CD14-positive monocyte (primary cell): ENCODE measurements around the gene TOGARAM1. TPM values are rescaled to one million over a fixed set of nuclear protein-coding genes. Genes with fewer than 3 reads are reported as not detected.
"Not testable (repeated sequence)": the region's sequence is repeated elsewhere in the genome, so short reads cannot be mapped to it uniquely, and the experiment has no call there.

ENCODE experiments used
- DNase-seq, 3 donors: peaks; one replicate each; pipeline ENCODE4 v3.0.0-alpha.2; 2011 to 2022
- H2AFZ ChIP-seq: 2 replicates; pipeline ENCODE4 v1.6.0; 2012; ENCODE audit warnings: mild to moderate bottlenecking, low read depth, low read length, inconsistent platforms; ENCODE audit not compliant: insufficient read depth, poor library complexity, severe bottlenecking
- H3K27ac ChIP-seq, 2 donors: 1 replicate in 1 of 2; 2 replicates in 1 of 2; pipeline ENCODE4 v1.5.1; 2012 to 2013; ENCODE audit warnings: low read length in 2 of 2, control low read depth in 1 of 2, inconsistent platforms in 1 of 2, low read depth in 1 of 2, mild to moderate bottlenecking in 1 of 2
- H3K27me3 ChIP-seq, 2 donors: one replicate each; pipeline versions ENCODE4 v1.6.0 to v1.6.1; 2011 to 2013; ENCODE audit warnings: low read length in 2 of 2; ENCODE audit not compliant: control insufficient read depth in 2 of 2, insufficient read depth in 2 of 2
- H3K36me3 ChIP-seq, 2 donors: replicated peaks in 1 of 2; 1 replicate in 1 of 2; 2 replicates in 1 of 2; pipeline versions ENCODE4 v1.5.1 to v1.6.1; 2012 to 2013; ENCODE audit warnings: low read length in 2 of 2, control low read depth in 1 of 2, inconsistent platforms in 1 of 2, mild to moderate bottlenecking in 1 of 2; ENCODE audit not compliant: insufficient read depth in 2 of 2, control insufficient read depth in 1 of 2
- H3K4me1 ChIP-seq, 2 donors: 1 replicate in 1 of 2; 2 replicates in 1 of 2; pipeline versions ENCODE4 v1.5.1 to v1.6.1; 2012 to 2013; ENCODE audit warnings: low read length in 2 of 2, control low read depth in 1 of 2, inconsistent platforms in 1 of 2, mild to moderate bottlenecking in 1 of 2, moderate library complexity in 1 of 2; ENCODE audit not compliant: insufficient read depth in 2 of 2, control insufficient read depth in 1 of 2
- H3K4me2 ChIP-seq: replicated peaks from 2 replicates; pipeline ENCODE3; 2012; ENCODE audit warnings: low read length, moderate library complexity, mild to moderate bottlenecking; ENCODE audit not compliant: poor library complexity, severe bottlenecking; ENCODE audit errors: extremely low read depth
- H3K4me3 ChIP-seq, 3 experiments: fragments of 200-600 bp in 1 of 3; sonication (generic) in 1 of 3; replicated peaks in 1 of 3; 1 replicate in 2 of 3; 2 replicates in 1 of 3; pipeline ENCODE4 v1.5.1; 2011 to 2013; ENCODE audit warnings: low read length in 3 of 3, mild to moderate bottlenecking in 3 of 3, control low read depth in 2 of 3, low read depth in 2 of 3, inconsistent platforms in 1 of 3, moderate library complexity in 1 of 3
- H3K79me2 ChIP-seq: 2 replicates; pipeline ENCODE4 v1.6.0; 2012; ENCODE audit warnings: mild to moderate bottlenecking, control low read depth, inconsistent platforms, low read length, moderate library complexity; ENCODE audit not compliant: insufficient read depth
- H3K9ac ChIP-seq: 2 replicates; pipeline ENCODE4 v1.6.0; 2017; ENCODE audit warnings: low read length, mild to moderate bottlenecking; ENCODE audit not compliant: insufficient read depth, poor library complexity, severe bottlenecking
- H3K9me3 ChIP-seq, 2 donors: replicated peaks in 1 of 2; 1 replicate in 1 of 2; 2 replicates in 1 of 2; pipeline versions ENCODE4 v1.5.1 to v1.6.1; 2012 to 2013; ENCODE audit warnings: low read length in 2 of 2, control low read depth in 1 of 2; ENCODE audit not compliant: control insufficient read depth in 1 of 2, insufficient read depth in 1 of 2
- H4K20me1 ChIP-seq: 2 replicates; pipeline ENCODE4 v1.6.0; 2012; ENCODE audit warnings: mild to moderate bottlenecking, low read length, control low read depth, moderate library complexity; ENCODE audit not compliant: insufficient read depth
- H3K27ac Mint-ChIP-seq, 7 donors: one replicate each; pipeline ENCODE4 v1.8.0; 2020; ENCODE audit warnings: mild to moderate bottlenecking in 7 of 7, mixed read lengths in 7 of 7, moderate library complexity in 6 of 7, inconsistent platforms in 2 of 7
- H3K27me3 Mint-ChIP-seq, 3 donors: one replicate each; pipeline ENCODE4 v1.8.0; 2021 to 2022; ENCODE audit warnings: low read depth in 3 of 3, mild to moderate bottlenecking in 3 of 3, mixed read lengths in 3 of 3, moderate library complexity in 3 of 3, inconsistent platforms in 1 of 3
- H3K36me3 Mint-ChIP-seq, 2 donors: one replicate each; pipeline ENCODE4 v1.8.0; 2020; ENCODE audit warnings: mixed read lengths in 2 of 2, inconsistent platforms in 1 of 2, mild to moderate bottlenecking in 1 of 2
- H3K4me1 Mint-ChIP-seq: one replicate; pipeline ENCODE4 v1.8.0; 2020; ENCODE audit warnings: mild to moderate bottlenecking, mixed read lengths
- H3K4me3 Mint-ChIP-seq, 2 donors: one replicate each; pipeline ENCODE4 v1.8.0; 2020; ENCODE audit warnings: mild to moderate bottlenecking in 2 of 2, mixed read lengths in 2 of 2, moderate library complexity in 1 of 2
- H3K9me3 Mint-ChIP-seq, 7 donors: one replicate each; pipeline ENCODE4 v1.8.0; 2020 to 2022; ENCODE audit warnings: mixed read lengths in 7 of 7, mild to moderate bottlenecking in 6 of 7, moderate library complexity in 6 of 7, inconsistent platforms in 2 of 7
- CTCF ChIP-seq: fragments of 200-600 bp; IDR thresholded peaks from one replicate; pipeline ENCODE4 v1.8.0; 2022; ENCODE audit warnings: antibody characterized with exemption, mild to moderate bottlenecking
- WGBS: methylation state at CpG from one replicate; pipeline ENCODE4 v1.1.5; 2013; ENCODE audit warnings: missing lambda C conversion rate; ENCODE audit not compliant: insufficient coverage; 5-methylcytosine and 5-hydroxymethylcytosine counted together
- intact Hi-C, 2 donors: fragments of 100-400 bp; cut with micrococcal nuclease; formaldehyde crosslinking; loops; one replicate each; pipeline versions ENCODE4 v1.15.0 to v1.15.1; 2023
- polyA plus RNA-seq, 3 donors: library from polyadenylated mRNA; depleted of rRNA in 1 of 3; unstranded in 2 of 3; stranded (reverse) in 1 of 3; fragments of 300-500 nt in 2 of 3; fragments of >200 nt in 1 of 3; fragmentation: Illumina TruSeq in 2 of 3; gene quantifications; 1 replicate in 2 of 3; 2 replicates in 1 of 3; pipeline ENCODE4 v1.2.3, GENCODE V29; 2012 to 2021

TOGARAM1 gene
- polyA plus RNA-seq, 3 donors, result 2.6 to 3.8 (median 3.4) TPM

- TF ChIP-seq CTCF, result no peak
- peaks cover 3% of the 10 kb centered on the region for H3K4me1 Mint-ChIP-seq
Measured at GRCh38 chr14:45078323-45078722, 116.3 kb downstream of the TOGARAM1 start.

GRCh38 chr14:45080416-45080968 is 118.5 kb downstream of the TOGARAM1 start:
- intact Hi-C loops, result loop anchor here (5.0 to 10.0 kb wide), 6 partner anchors 52 to 186 kb away; partner anchors contain the start of genes KLHL28 (in 2 of the 2), TOGARAM1 (in 2 of the 2), FANCM (in 1 of the 2) and FKBP3 (in 1 of the 2)
- not testable (repeated sequence) for H3K36me3 Mint-ChIP-seq, H4K20me1 ChIP-seq, H3K9me3 Mint-ChIP-seq, H3K27ac ChIP-seq, H3K4me3 Mint-ChIP-seq, H3K4me2 ChIP-seq, DNase-seq, H2AFZ ChIP-seq, H3K27ac Mint-ChIP-seq, H3K36me3 ChIP-seq, H3K9ac ChIP-seq, H3K27me3 Mint-ChIP-seq, H3K27me3 ChIP-seq, H3K9me3 ChIP-seq, H3K4me3 ChIP-seq
- H3K79me2 ChIP-seq, result peaks cover 16% of the 10 kb centered on the region
- H3K4me1 ChIP-seq, result peaks cover 18 to 21% of the 10 kb centered on the region in 2 donors
- WGBS, result 93% methylated on average over 32 of the region's 40 CpGs
- H3K4me1 Mint-ChIP-seq, result peaks cover 19% of the 10 kb centered on the region

More at GRCh38 chr14:45078323-45078722, 116.3 kb downstream of the TOGARAM1 start:
- Histone ChIP-seq H3K36me3 (no peaks in the 10 kb centered on the region), H3K9me3 (no peaks in the 10 kb centered on the region), H3K79me2 (no peaks in the 10 kb centered on the region), H3K27me3 (no peaks in the 10 kb centered on the region), H3K4me1 (peaks cover 1 to 2% of the 10 kb centered on the region in 2 donors), H2AFZ (no peak overlapping the region), H3K4me2 (no peak overlapping the region), H3K4me3 (no peak overlapping the region), H3K27ac (no peak overlapping the region), H4K20me1 (no peaks in the 10 kb centered on the region), H3K9ac (no peak overlapping the region)
- Mint-ChIP-seq H3K27me3 (peaks cover under 1 to 9% (median 5%) of the 10 kb centered on the region in 3 donors), H3K36me3 (peaks cover 0 to 5% of the 10 kb centered on the region in 2 donors), H3K4me3 (no peak overlapping the region), H3K27ac (no peak overlapping the region), H3K9me3 (peaks cover 0 to 3% (median 1%) of the 10 kb centered on the region in 7 donors)
- intact Hi-C loops, result no loop called here
- DNase-seq, result no peak
- WGBS, result no CpG with 5 or more reads among the region's 1 CpG

GRCh38 chr14:45081096-45081495 is 119.1 kb downstream of the TOGARAM1 start:
- H3K4me3 Mint-ChIP-seq, result not testable (repeated sequence)

More at GRCh38 chr14:45081096-45081495, 119.1 kb downstream of the TOGARAM1 start:
- H3K36me3 ChIP-seq, H3K4me3 ChIP-seq, H2AFZ ChIP-seq, H4K20me1 ChIP-seq, H3K9me3 ChIP-seq, H3K27ac ChIP-seq, H3K36me3 Mint-ChIP-seq, H3K9me3 Mint-ChIP-seq, H3K27me3 Mint-ChIP-seq, H3K9ac ChIP-seq, H3K27me3 ChIP-seq, H3K4me2 ChIP-seq, DNase-seq, H3K27ac Mint-ChIP-seq: not testable (repeated sequence)
- WGBS, result 100% methylated on average over 1 of the region's 3 CpGs
- H3K4me1 Mint-ChIP-seq, result peaks cover 25% of the 10 kb centered on the region
- Histone ChIP-seq H3K4me1 (peaks cover 20 to 27% of the 10 kb centered on the region in 2 donors), H3K79me2 (peaks cover 22% of the 10 kb centered on the region)
- intact Hi-C loops, result loop anchor here (5.0 to 10.0 kb wide), 6 partner anchors 51 to 186 kb away; partner anchors contain the start of genes KLHL28 (in 2 of the 2), TOGARAM1 (in 2 of the 2), FANCM (in 1 of the 2) and FKBP3 (in 1 of the 2)
